ENCODE data around the gene HMCES.

HMCES gene

DNA sequence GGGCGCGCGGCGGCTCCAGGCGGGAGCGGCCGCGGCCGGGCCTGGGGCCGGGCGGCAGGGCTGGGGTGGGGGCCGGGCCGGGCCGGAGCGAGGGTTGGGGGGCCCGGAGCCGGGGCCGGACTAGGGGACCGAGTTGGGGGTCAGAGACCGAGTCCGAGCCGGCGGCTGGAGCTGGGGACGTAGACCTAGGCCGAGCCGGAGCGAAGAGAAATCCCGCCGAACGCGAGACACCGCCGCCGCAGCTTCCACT, 37.3 kb downstream of the HMCES start:
- CTCF ChIA-PET = interaction anchor here (0.6 to 1.8 kb wide), 7 partner anchors 14 to 345 kb away, joined by 3 to 11 read pairs (median 3); no protein-coding TSS in a partner anchor
- Histone ChIP-seq H3K4me3 (ENCODE audit: low read depth, low read length) (peak overlapping the region; percentile 97), H3K4me1 (ENCODE audit: control insufficient read depth, insufficient read depth, low read length) (no peaks in the 10 kb centered on the region), H3K9me3 (ENCODE audit: control insufficient read depth, insufficient read depth, low read depth, low read length) (no peaks in the 10 kb centered on the region), H3K36me3 (ENCODE audit: control insufficient read depth in 2 of 2, insufficient read depth in 1 of 2, low read length in 2 of 2) (peaks cover 0 to 29% of the 10 kb centered on the region in 2 experiments; a peak in 1 of 3 replicates), H3K27ac (ENCODE audit: extremely low read depth, low read depth, low read length) (peak overlapping the region; percentile 83; the same call in 1 of the 2 replicates)
- POLR2A ChIA-PET = interaction anchor here (0.7 to 4.0 kb wide), 23 partner anchors 8 to 194 kb away, joined by 3 to 42 read pairs (median 5); partner anchors contain the start of genes COPG1, HMCES, IFT122 and MBD4
- TF ChIP-seq, protein P1, sequence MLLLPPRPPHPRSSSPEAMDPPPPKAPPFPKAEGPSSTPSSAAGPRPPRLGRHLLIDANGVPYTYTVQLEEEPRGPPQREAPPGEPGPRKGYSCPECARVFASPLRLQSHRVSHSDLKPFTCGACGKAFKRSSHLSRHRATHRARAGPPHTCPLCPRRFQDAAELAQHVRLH (tag by site-specific recombination; IDR thresholded peaks at IDR 0.05) = no peak
- TF ChIP-seq ZNF433 (tag by site-specific recombination; IDR thresholded peaks at IDR 0.05; ENCODE audit: low read depth) (no peak), ZNF658 (tag by site-specific recombination; IDR thresholded peaks at IDR 0.05) (no peak), ZNF548 (tag by site-specific recombination; IDR thresholded peaks at IDR 0.05) (no peak), KLF1 (tag by site-specific recombination; IDR thresholded peaks at IDR 0.05) (0 out of 2 replicates have a peak, but pooled peaks have one; percentile 21), ZNF571 (tag by site-specific recombination; IDR thresholded peaks at IDR 0.05) (no peak), ZNF350 (tag by site-specific recombination; IDR thresholded peaks at IDR 0.05) (no peak), ZNF114 (tag by site-specific recombination; IDR thresholded peaks at IDR 0.05) (no peak), ZNF175 (tag by site-specific recombination; IDR thresholded peaks at IDR 0.05) (no peak), ZNF629 (tag by site-specific recombination; IDR thresholded peaks at IDR 0.05) (no peak), ZFP37 (tag by site-specific recombination; IDR thresholded peaks at IDR 0.05) (no peak), ZNF561 (tag by site-specific recombination; IDR thresholded peaks at IDR 0.05; ENCODE audit: borderline replicate concordance) (no peak)
- TF ChIP-seq, protein P2, sequence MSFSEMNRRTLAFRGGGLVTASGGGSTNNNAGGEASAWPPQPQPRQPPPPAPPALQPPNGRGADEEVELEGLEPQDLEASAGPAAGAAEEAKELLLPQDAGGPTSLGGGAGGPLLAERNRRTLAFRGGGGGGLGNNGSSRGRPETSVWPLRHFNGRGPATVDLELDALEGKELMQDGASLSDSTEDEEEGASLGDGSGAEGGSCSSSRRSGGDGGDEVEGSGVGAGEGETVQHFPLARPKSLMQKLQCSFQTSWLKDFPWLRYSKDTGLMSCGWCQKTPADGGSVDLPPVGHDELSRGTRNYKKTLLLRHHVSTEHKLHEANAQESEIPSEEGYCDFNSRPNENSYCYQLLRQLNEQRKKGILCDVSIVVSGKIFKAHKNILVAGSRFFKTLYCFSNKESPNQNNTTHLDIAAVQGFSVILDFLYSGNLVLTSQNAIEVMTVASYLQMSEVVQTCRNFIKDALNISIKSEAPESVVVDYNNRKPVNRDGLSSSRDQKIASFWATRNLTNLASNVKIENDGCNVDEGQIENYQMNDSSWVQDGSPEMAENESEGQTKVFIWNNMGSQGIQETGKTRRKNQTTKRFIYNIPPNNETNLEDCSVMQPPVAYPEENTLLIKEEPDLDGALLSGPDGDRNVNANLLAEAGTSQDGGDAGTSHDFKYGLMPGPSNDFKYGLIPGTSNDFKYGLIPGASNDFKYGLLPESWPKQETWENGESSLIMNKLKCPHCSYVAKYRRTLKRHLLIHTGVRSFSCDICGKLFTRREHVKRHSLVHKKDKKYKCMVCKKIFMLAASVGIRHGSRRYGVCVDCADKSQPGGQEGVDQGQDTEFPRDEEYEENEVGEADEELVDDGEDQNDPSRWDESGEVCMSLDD (tag by site-specific recombination; IDR thresholded peaks at IDR 0.05) = no peak
- TF ChIP-seq, protein P3, sequence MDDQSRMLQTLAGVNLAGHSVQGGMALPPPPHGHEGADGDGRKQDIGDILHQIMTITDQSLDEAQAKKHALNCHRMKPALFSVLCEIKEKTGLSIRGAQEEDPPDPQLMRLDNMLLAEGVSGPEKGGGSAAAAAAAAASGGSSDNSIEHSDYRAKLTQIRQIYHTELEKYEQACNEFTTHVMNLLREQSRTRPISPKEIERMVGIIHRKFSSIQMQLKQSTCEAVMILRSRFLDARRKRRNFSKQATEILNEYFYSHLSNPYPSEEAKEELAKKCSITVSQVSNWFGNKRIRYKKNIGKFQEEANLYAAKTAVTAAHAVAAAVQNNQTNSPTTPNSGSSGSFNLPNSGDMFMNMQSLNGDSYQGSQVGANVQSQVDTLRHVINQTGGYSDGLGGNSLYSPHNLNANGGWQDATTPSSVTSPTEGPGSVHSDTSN (CRISPR knock-in tag; IDR thresholded peaks at IDR 0.05) = 0 out of 2 replicates have a peak, but pooled peaks have one; percentile 35

DNA sequence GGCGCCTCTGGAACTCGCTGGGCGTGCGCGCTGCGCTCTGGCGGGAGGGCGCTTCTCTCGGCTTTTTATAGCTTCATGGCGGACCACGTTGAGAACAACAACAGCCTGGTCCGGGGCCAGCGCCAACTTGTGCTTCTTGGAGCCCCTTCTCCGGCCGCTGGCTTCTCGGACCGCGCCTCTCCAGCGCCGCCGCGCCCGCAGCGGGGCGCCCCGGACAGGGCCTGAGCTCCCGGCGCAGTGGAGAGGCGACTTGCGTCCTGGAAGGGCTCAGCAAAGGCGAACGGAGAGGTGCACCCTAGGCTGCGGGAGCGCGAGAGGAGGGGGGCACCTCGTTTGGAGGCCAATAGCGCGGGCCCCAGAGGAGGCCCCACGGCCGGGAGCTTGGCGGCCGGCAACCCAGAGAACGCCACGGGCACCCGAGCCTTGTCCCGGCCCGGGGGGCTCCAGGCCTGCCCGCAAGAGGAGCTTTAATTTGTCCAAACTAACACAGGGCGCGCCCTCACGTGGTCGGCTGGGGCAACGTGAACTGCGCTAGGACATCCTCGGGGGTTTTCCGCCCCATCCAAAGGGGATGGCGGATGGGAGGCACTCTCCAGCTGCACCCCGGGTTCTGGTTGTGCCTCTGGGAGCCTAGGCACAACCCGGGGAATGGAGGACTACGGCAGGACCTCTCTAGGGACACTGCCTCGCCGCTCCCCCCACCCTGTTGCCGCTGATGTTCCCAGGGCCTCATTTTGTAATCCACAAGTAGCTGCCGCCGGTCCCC, 37.8 kb downstream of the HMCES start:
- Histone ChIP-seq H3K9me3 (ENCODE audit: control insufficient read depth, insufficient read depth, low read depth, low read length) (no peaks in the 10 kb centered on the region), H3K4me1 (ENCODE audit: control insufficient read depth, insufficient read depth, low read length) (no peaks in the 10 kb centered on the region), H3K4me3 (ENCODE audit: low read depth, low read length) (peak overlapping the region; percentile 97), H3K27ac (ENCODE audit: extremely low read depth, low read depth, low read length) (peak overlapping the region; percentile 83; the same call in 1 of the 2 replicates), H3K36me3 (ENCODE audit: control insufficient read depth in 2 of 2, insufficient read depth in 1 of 2, low read length in 2 of 2) (peaks cover 0 to 34% of the 10 kb centered on the region in 2 experiments; a peak in 1 of 3 replicates)
- ChIA-PET POLR2A (interaction anchor here (0.7 to 4.0 kb wide), 23 partner anchors 8 to 195 kb away, joined by 3 to 42 read pairs (median 5); partner anchors contain the start of genes COPG1, HMCES, IFT122 and MBD4), CTCF (interaction anchor here (0.7 to 1.8 kb wide), 6 partner anchors 14 to 346 kb away, joined by 3 to 11 read pairs (median 4); no protein-coding TSS in a partner anchor)
- no peak for TF ChIP-seq ZNF157 (tag by site-specific recombination; IDR thresholded peaks at IDR 0.05)
- TF ChIP-seq, protein P2 (tag by site-specific recombination; IDR thresholded peaks at IDR 0.05) = peak; percentile 61; the same call in 1 of the 2 replicates
- TF ChIP-seq ZNF302 (tag by site-specific recombination; IDR thresholded peaks at IDR 0.05; ENCODE audit: low read depth) = no peak
- TF ChIP-seq, protein P4, sequence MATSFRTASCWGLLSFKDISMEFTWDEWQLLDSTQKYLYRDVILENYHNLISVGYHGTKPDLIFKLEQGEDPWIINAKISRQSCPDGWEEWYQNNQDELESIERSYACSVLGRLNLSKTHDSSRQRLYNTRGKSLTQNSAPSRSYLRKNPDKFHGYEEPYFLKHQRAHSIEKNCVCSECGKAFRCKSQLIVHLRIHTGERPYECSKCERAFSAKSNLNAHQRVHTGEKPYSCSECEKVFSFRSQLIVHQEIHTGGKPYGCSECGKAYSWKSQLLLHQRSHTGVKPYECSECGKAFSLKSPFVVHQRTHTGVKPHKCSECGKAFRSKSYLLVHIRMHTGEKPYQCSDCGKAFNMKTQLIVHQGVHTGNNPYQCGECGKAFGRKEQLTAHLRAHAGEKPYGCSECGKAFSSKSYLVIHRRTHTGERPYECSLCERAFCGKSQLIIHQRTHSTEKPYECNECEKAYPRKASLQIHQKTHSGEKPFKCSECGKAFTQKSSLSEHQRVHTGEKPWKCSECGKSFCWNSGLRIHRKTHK (tag by site-specific recombination; IDR thresholded peaks at IDR 0.05) = no peak
- peak; percentile 49 for TF ChIP-seq ZIC2 (tag by site-specific recombination; IDR thresholded peaks at IDR 0.05)
- no peak for TF ChIP-seq ZNF621 (tag by site-specific recombination; IDR thresholded peaks at IDR 0.05)
- TF ChIP-seq, protein P5, sequence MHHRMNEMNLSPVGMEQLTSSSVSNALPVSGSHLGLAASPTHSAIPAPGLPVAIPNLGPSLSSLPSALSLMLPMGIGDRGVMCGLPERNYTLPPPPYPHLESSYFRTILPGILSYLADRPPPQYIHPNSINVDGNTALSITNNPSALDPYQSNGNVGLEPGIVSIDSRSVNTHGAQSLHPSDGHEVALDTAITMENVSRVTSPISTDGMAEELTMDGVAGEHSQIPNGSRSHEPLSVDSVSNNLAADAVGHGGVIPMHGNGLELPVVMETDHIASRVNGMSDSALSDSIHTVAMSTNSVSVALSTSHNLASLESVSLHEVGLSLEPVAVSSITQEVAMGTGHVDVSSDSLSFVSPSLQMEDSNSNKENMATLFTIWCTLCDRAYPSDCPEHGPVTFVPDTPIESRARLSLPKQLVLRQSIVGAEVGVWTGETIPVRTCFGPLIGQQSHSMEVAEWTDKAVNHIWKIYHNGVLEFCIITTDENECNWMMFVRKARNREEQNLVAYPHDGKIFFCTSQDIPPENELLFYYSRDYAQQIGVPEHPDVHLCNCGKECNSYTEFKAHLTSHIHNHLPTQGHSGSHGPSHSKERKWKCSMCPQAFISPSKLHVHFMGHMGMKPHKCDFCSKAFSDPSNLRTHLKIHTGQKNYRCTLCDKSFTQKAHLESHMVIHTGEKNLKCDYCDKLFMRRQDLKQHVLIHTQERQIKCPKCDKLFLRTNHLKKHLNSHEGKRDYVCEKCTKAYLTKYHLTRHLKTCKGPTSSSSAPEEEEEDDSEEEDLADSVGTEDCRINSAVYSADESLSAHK (tag by site-specific recombination; IDR thresholded peaks at IDR 0.05) = no peak
